ENCODE measurements around the gene IMMP2L. TPM values are rescaled to one million over a fixed set of nuclear protein-coding genes. Genes with fewer than 3 reads are reported as not detected.

Gene IMMP2L
- total and polyA plus RNA-seq, 2 of the 8 experiments (the other 6 are each of a cell fraction or from before 2014, with no cell fraction given): 2.3 to 10.1 TPM

DNA sequence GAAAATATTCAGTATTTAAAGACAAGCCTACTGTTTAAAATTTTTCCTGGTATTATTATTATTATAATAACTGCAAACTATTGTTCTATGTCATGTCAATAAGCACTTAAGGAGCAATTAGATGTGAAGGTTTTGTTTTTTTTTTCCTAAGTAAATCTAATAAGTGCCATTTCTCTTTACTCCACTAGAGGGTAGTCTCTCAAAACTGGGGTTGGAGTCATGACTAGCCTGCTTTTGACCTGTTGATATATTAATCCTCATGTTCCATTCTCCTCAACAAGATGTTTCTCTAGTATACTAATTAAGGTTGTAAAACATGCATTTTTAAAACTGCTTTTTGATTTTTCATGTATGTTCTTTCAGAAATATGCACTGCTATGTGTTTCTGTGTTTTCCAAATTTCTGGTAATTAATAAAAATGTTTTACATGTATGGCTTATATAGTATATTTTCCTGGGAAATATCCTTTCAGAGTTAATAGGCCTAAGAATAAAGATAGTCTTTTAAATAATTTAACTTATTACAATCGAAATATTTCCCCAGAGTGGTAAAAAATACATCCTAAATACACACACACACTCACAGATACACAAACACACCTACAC is 472.4 kb downstream of the IMMP2L start:
- no peaks in the 10 kb centered on the region for H3K27me3 ChIP-seq (replicated peaks in 1 of 4; ENCODE audit: control insufficient read depth in 3 of 4, extremely low read depth in 1 of 4, insufficient read depth in 3 of 4, low read length in 3 of 4)
- TF ChIP-seq POLR2AphosphoS5 (IDR thresholded peaks at IDR 0.05; ENCODE audit: low read depth, low read length): no peak
- TF ChIP-seq SAP30 (IDR thresholded peaks at IDR 0.05; ENCODE audit: insufficient read depth, insufficient replicate concordance, low read length): no peak
- TF ChIP-seq RAD21 (IDR thresholded peaks at IDR 0.05 in 1 of 2, conservative IDR thresholded peaks at IDR 0.05 in 1 of 2; ENCODE audit: low read depth in 2 of 2, low read length in 2 of 2): peak; percentile 53 to 61
- TF ChIP-seq, protein P1, sequence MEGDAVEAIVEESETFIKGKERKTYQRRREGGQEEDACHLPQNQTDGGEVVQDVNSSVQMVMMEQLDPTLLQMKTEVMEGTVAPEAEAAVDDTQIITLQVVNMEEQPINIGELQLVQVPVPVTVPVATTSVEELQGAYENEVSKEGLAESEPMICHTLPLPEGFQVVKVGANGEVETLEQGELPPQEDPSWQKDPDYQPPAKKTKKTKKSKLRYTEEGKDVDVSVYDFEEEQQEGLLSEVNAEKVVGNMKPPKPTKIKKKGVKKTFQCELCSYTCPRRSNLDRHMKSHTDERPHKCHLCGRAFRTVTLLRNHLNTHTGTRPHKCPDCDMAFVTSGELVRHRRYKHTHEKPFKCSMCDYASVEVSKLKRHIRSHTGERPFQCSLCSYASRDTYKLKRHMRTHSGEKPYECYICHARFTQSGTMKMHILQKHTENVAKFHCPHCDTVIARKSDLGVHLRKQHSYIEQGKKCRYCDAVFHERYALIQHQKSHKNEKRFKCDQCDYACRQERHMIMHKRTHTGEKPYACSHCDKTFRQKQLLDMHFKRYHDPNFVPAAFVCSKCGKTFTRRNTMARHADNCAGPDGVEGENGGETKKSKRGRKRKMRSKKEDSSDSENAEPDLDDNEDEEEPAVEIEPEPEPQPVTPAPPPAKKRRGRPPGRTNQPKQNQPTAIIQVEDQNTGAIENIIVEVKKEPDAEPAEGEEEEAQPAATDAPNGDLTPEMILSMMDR (IDR thresholded peaks at IDR 0.05; ENCODE audit: control extremely low read depth in 1 of 3, insufficient read depth in 1 of 3, low read depth in 1 of 3, low read length in 3 of 3): peak in 2 of 3 experiments; percentile 22 to 54; a peak in 2 of 4 replicates
- DNase-seq (ENCODE audit: low read depth in 1 of 2, low spot score in 2 of 2): no peak
- POLR2A ChIA-PET (ENCODE audit: partially characterized antibody): no interaction called here
- H4K5ac ChIP-seq (ENCODE audit: insufficient read length, low read depth, low read length): no peak overlapping the region
- peaks cover 0 to 12% (median 10%) of the 10 kb centered on the region in 4 experiments; a peak in 4 of 7 replicates for H3K4me1 ChIP-seq (replicated peaks in 1 of 4; ENCODE audit: control insufficient read depth in 3 of 4, insufficient read depth in 4 of 4, low read length in 3 of 4)
- no peak overlapping the region for H2BK120ac ChIP-seq (replicated peaks; ENCODE audit: low read depth, low read length)
- H2AFZ ChIP-seq (ENCODE audit: low read length): no peak overlapping the region
- no peak overlapping the region for H3K56ac ChIP-seq (replicated peaks; ENCODE audit: insufficient read length, low read depth, low read length)
- H3K9me3 ChIP-seq (ENCODE audit: insufficient read depth in 2 of 2, low read depth in 1 of 2, low read length in 1 of 2): no peaks in the 10 kb centered on the region
- no peak overlapping the region for H3K4me2 ChIP-seq (ENCODE audit: insufficient read depth in 1 of 2, low read depth in 2 of 2, low read length in 2 of 2)
- no peak overlapping the region for H3K14ac ChIP-seq (ENCODE audit: insufficient read length)
- no peak overlapping the region for H4K91ac ChIP-seq (replicated peaks; ENCODE audit: insufficient read length, low read length)
- H2BK12ac ChIP-seq (ENCODE audit: low read depth, low read length): no peak overlapping the region
- H3K79me2 ChIP-seq (ENCODE audit: control insufficient read depth in 1 of 2, insufficient read depth in 2 of 2, low read length in 2 of 2): no peaks in the 10 kb centered on the region
- H3K18ac ChIP-seq (ENCODE audit: extremely low read depth, low read length): no peak overlapping the region
- H4K20me1 ChIP-seq (replicated peaks in 1 of 2; ENCODE audit: control insufficient read depth in 1 of 2, insufficient read depth in 2 of 2, low read length in 2 of 2): no peaks in the 10 kb centered on the region
- H2BK15ac ChIP-seq (ENCODE audit: low read length): no peak overlapping the region
- no peaks in the 10 kb centered on the region for H3K23me2 ChIP-seq (ENCODE audit: low read depth, low read length)
- H3K79me1 ChIP-seq (ENCODE audit: low read depth, low read length): no peaks in the 10 kb centered on the region
- H3K23ac ChIP-seq (ENCODE audit: insufficient read length): no peak overlapping the region
- H3K36me3 ChIP-seq (ENCODE audit: control insufficient read depth in 2 of 4, insufficient read depth in 4 of 4, low read length in 3 of 4): no peaks in the 10 kb centered on the region
- H3K4me3 ChIP-seq (ENCODE audit: extremely low read depth in 1 of 4, insufficient read depth in 2 of 4, low read depth in 3 of 4, low read length in 4 of 4): no peak overlapping the region
- no peak for FAIRE-seq
- H2AK5ac ChIP-seq (ENCODE audit: low read depth, low read length): no peak overlapping the region
- no peak overlapping the region for H2BK5ac ChIP-seq (ENCODE audit: low read depth, low read length)
- no peak overlapping the region for H3K27ac ChIP-seq (ENCODE audit: low read depth, low read length)
- H2BK20ac ChIP-seq (ENCODE audit: low read length): no peak overlapping the region
- CTCF ChIA-PET (ENCODE audit: partially characterized antibody): interaction anchor here (0.7 to 1.4 kb wide), 4 partner anchors 10 to 476 kb away, joined by 3 to 4 read pairs (median 3); no protein-coding TSS in a partner anchor
- no peak overlapping the region for H4K8ac ChIP-seq (ENCODE audit: extremely low read depth, insufficient read depth, low read length)
- 26% methylated on average over 1 of the region's 1 CpG; no CpG with 5 or more reads in 1 of the 2 experiments for WGBS, 2 experiments (ENCODE audit: extremely low coverage in 1 of 2, insufficient coverage in 1 of 2, insufficient read length in 1 of 2, insufficient replicate concordance in 2 of 2, low coverage in 1 of 2, low lambda C conversion rate in 2 of 2, missing lambda C conversion rate in 1 of 2)
- no peak overlapping the region for H3K4ac ChIP-seq (replicated peaks; ENCODE audit: insufficient read length, low read depth, low read length)
- H3K9ac ChIP-seq (replicated peaks in 1 of 4; ENCODE audit: extremely low read depth in 1 of 4, low read depth in 3 of 4, low read length in 3 of 4): no peak overlapping the region

Measured in H1 (cell line).